ENCODE measurements around the gene GFI1. TPM values are rescaled to one million over a fixed set of nuclear protein-coding genes. Genes with fewer than 3 reads are reported as not detected.

GFI1 gene
- total RNA-seq, 1 experiment from 2014 or later, result 10.2 TPM

- H2AFZ ChIP-seq (ENCODE audit: low read length), result no peak overlapping the region
- peaks cover 16% of the 10 kb centered on the region for H3K79me2 ChIP-seq (ENCODE audit: low read length)
- no peaks in the 10 kb centered on the region; the same call in 1 of the 2 replicates for H3K36me3 ChIP-seq (ENCODE audit: insufficient read depth, low read length)
- no peak overlapping the region for H3K27ac ChIP-seq (ENCODE audit: low read length)
- H3K4me2 ChIP-seq (ENCODE audit: low read depth, low read length, poor library complexity, severe bottlenecking), result no peak overlapping the region
- H3K9ac ChIP-seq (ENCODE audit: low read length), result no peak overlapping the region
- no peak overlapping the region for H3K4me3 ChIP-seq (ENCODE audit: low read length)
- no peaks in the 10 kb centered on the region for H4K20me1 ChIP-seq (ENCODE audit: insufficient read depth, low read depth, low read length)
- no peak for DNase-seq
- H3K4me1 ChIP-seq (ENCODE audit: low read length), result peaks cover 12% of the 10 kb centered on the region
- H3K27me3 ChIP-seq (ENCODE audit: low read length), result no peaks in the 10 kb centered on the region
- H3K9me3 ChIP-seq (ENCODE audit: low read length), result no peaks in the 10 kb centered on the region
- no peaks in the 10 kb centered on the region for H3K9me2 ChIP-seq (replicated peaks; ENCODE audit: insufficient read depth, low read length)
Observed at GRCh38 chr1:92480200-92480812, 6.4 kb downstream of the GFI1 start.

GRCh38 chr1:92479587-92479986 lies 7.1 kb downstream of the GFI1 start:
- H2AFZ ChIP-seq (ENCODE audit: low read length), result no peak overlapping the region
- no peaks in the 10 kb centered on the region for H3K9me2 ChIP-seq (replicated peaks; ENCODE audit: insufficient read depth, low read length)
- H3K4me2 ChIP-seq (ENCODE audit: low read depth, low read length, poor library complexity, severe bottlenecking), result no peak overlapping the region
- H3K4me3 ChIP-seq (ENCODE audit: low read length), result no peak overlapping the region
- H4K20me1 ChIP-seq (ENCODE audit: insufficient read depth, low read depth, low read length), result no peaks in the 10 kb centered on the region
- no peaks in the 10 kb centered on the region for H3K9me3 ChIP-seq (ENCODE audit: low read length)
- H3K27me3 ChIP-seq (ENCODE audit: low read length), result no peaks in the 10 kb centered on the region
- peaks cover 16% of the 10 kb centered on the region for H3K79me2 ChIP-seq (ENCODE audit: low read length)
- DNase-seq, result no peak
- H3K9ac ChIP-seq (ENCODE audit: low read length), result no peak overlapping the region
- H3K4me1 ChIP-seq (ENCODE audit: low read length), result peaks cover 12% of the 10 kb centered on the region
- peaks cover 6% of the 10 kb centered on the region; the same call in 1 of the 2 replicates for H3K36me3 ChIP-seq (ENCODE audit: insufficient read depth, low read length)
- H3K27ac ChIP-seq (ENCODE audit: low read length), result no peak overlapping the region

GRCh38 chr1:92478393-92478792 lies 8.3 kb downstream of the GFI1 start:
- Histone ChIP-seq H3K27me3 (ENCODE audit: low read length) (no peaks in the 10 kb centered on the region), H3K4me3 (ENCODE audit: low read length) (no peak overlapping the region), H3K4me1 (ENCODE audit: low read length) (peaks cover 19% of the 10 kb centered on the region), H4K20me1 (ENCODE audit: insufficient read depth, low read depth, low read length) (no peaks in the 10 kb centered on the region), H3K27ac (ENCODE audit: low read length) (no peak overlapping the region), H3K9me2 (replicated peaks; ENCODE audit: insufficient read depth, low read length) (no peaks in the 10 kb centered on the region), H3K79me2 (ENCODE audit: low read length) (peaks cover 13% of the 10 kb centered on the region), H3K9me3 (ENCODE audit: low read length) (no peaks in the 10 kb centered on the region), H2AFZ (ENCODE audit: low read length) (no peak overlapping the region), H3K36me3 (ENCODE audit: insufficient read depth, low read length) (peaks cover 7% of the 10 kb centered on the region; the same call in 1 of the 2 replicates), H3K4me2 (ENCODE audit: low read depth, low read length, poor library complexity, severe bottlenecking) (no peak overlapping the region), H3K9ac (ENCODE audit: low read length) (no peak overlapping the region)
- no peak for DNase-seq

- no peaks in the 10 kb centered on the region for H4K20me1 ChIP-seq (ENCODE audit: insufficient read depth, low read depth, low read length)
- DNase-seq, result no peak
- H3K9ac ChIP-seq (ENCODE audit: low read length), result no peak overlapping the region
- no peaks in the 10 kb centered on the region for H3K9me3 ChIP-seq (ENCODE audit: low read length)
- H3K4me2 ChIP-seq (ENCODE audit: low read depth, low read length, poor library complexity, severe bottlenecking), result no peak overlapping the region
- H3K9me2 ChIP-seq (replicated peaks; ENCODE audit: insufficient read depth, low read length), result no peaks in the 10 kb centered on the region
- no peak overlapping the region for H2AFZ ChIP-seq (ENCODE audit: low read length)
- no peak overlapping the region for H3K4me3 ChIP-seq (ENCODE audit: low read length)
- no peaks in the 10 kb centered on the region for H3K27me3 ChIP-seq (ENCODE audit: low read length)
- no peak overlapping the region for H3K27ac ChIP-seq (ENCODE audit: low read length)
- peaks cover 7% of the 10 kb centered on the region; the same call in 1 of the 2 replicates for H3K36me3 ChIP-seq (ENCODE audit: insufficient read depth, low read length)
- H3K4me1 ChIP-seq (ENCODE audit: low read length), result peaks cover 8% of the 10 kb centered on the region
- no peaks in the 10 kb centered on the region for H3K79me2 ChIP-seq (ENCODE audit: low read length)
Observed at GRCh38 chr1:92476071-92476631, 10.6 kb downstream of the GFI1 start.

GRCh38 chr1:92475029-92475428 lies 11.7 kb downstream of the GFI1 start:
- Histone ChIP-seq H3K79me2 (ENCODE audit: low read length) (no peaks in the 10 kb centered on the region), H3K4me1 (ENCODE audit: low read length) (peaks cover 8% of the 10 kb centered on the region), H3K36me3 (ENCODE audit: insufficient read depth, low read length) (peaks cover 7% of the 10 kb centered on the region; the same call in 1 of the 2 replicates), H2AFZ (ENCODE audit: low read length) (no peak overlapping the region), H3K4me2 (ENCODE audit: low read depth, low read length, poor library complexity, severe bottlenecking) (no peak overlapping the region), H3K9me2 (replicated peaks; ENCODE audit: insufficient read depth, low read length) (no peaks in the 10 kb centered on the region), H3K9me3 (ENCODE audit: low read length) (no peaks in the 10 kb centered on the region), H4K20me1 (ENCODE audit: insufficient read depth, low read depth, low read length) (no peaks in the 10 kb centered on the region), H3K4me3 (ENCODE audit: low read length) (no peak overlapping the region), H3K9ac (ENCODE audit: low read length) (no peak overlapping the region), H3K27me3 (ENCODE audit: low read length) (no peaks in the 10 kb centered on the region), H3K27ac (ENCODE audit: low read length) (no peak overlapping the region)
- no peak for DNase-seq

- no peak overlapping the region for H3K9ac ChIP-seq (ENCODE audit: low read length)
- no peaks in the 10 kb centered on the region for H3K9me3 ChIP-seq (ENCODE audit: low read length)
- H3K27ac ChIP-seq (ENCODE audit: low read length), result no peak overlapping the region
- no peaks in the 10 kb centered on the region for H3K27me3 ChIP-seq (ENCODE audit: low read length)
- no peaks in the 10 kb centered on the region for H3K79me2 ChIP-seq (ENCODE audit: low read length)
- H3K9me2 ChIP-seq (replicated peaks; ENCODE audit: insufficient read depth, low read length), result no peaks in the 10 kb centered on the region
- no peak for DNase-seq
- H4K20me1 ChIP-seq (ENCODE audit: insufficient read depth, low read depth, low read length), result no peaks in the 10 kb centered on the region
- no peak overlapping the region for H3K4me2 ChIP-seq (ENCODE audit: low read depth, low read length, poor library complexity, severe bottlenecking)
- H3K4me3 ChIP-seq (ENCODE audit: low read length), result no peak overlapping the region
- H3K4me1 ChIP-seq (ENCODE audit: low read length), result peaks cover 8% of the 10 kb centered on the region
- H3K36me3 ChIP-seq (ENCODE audit: insufficient read depth, low read length), result peaks cover 7% of the 10 kb centered on the region; the same call in 1 of the 2 replicates
- H2AFZ ChIP-seq (ENCODE audit: low read length), result no peak overlapping the region
Observed at GRCh38 chr1:92473781-92474495, 12.8 kb downstream of the GFI1 start.

GRCh38 chr1:92470216-92470615 lies 16.5 kb downstream of the GFI1 start:
- H3K9me2 ChIP-seq (replicated peaks; ENCODE audit: insufficient read depth, low read length), result no peaks in the 10 kb centered on the region
- no peak overlapping the region for H3K27ac ChIP-seq (ENCODE audit: low read length)
- H3K4me3 ChIP-seq (ENCODE audit: low read length), result no peak overlapping the region
- no peak for DNase-seq
- H3K4me2 ChIP-seq (ENCODE audit: low read depth, low read length, poor library complexity, severe bottlenecking), result no peak overlapping the region
- H2AFZ ChIP-seq (ENCODE audit: low read length), result no peak overlapping the region
- no peak overlapping the region for H3K9ac ChIP-seq (ENCODE audit: low read length)
- H3K4me1 ChIP-seq (ENCODE audit: low read length), result peaks cover 8% of the 10 kb centered on the region
- no peaks in the 10 kb centered on the region for H3K9me3 ChIP-seq (ENCODE audit: low read length)
- H3K36me3 ChIP-seq (ENCODE audit: insufficient read depth, low read length), result peaks cover 7% of the 10 kb centered on the region; the same call in 1 of the 2 replicates
- H3K79me2 ChIP-seq (ENCODE audit: low read length), result no peaks in the 10 kb centered on the region
- no peaks in the 10 kb centered on the region for H3K27me3 ChIP-seq (ENCODE audit: low read length)
- H4K20me1 ChIP-seq (ENCODE audit: insufficient read depth, low read depth, low read length), result no peaks in the 10 kb centered on the region

- H3K9me3 ChIP-seq (ENCODE audit: low read length), result no peaks in the 10 kb centered on the region
- no peak overlapping the region for H2AFZ ChIP-seq (ENCODE audit: low read length)
- no peaks in the 10 kb centered on the region for H3K79me2 ChIP-seq (ENCODE audit: low read length)
- no peaks in the 10 kb centered on the region for H3K9me2 ChIP-seq (replicated peaks; ENCODE audit: insufficient read depth, low read length)
- H3K4me2 ChIP-seq (ENCODE audit: low read depth, low read length, poor library complexity, severe bottlenecking), result no peak overlapping the region
- no peaks in the 10 kb centered on the region for H4K20me1 ChIP-seq (ENCODE audit: insufficient read depth, low read depth, low read length)
- no peak overlapping the region for H3K27ac ChIP-seq (ENCODE audit: low read length)
- H3K36me3 ChIP-seq (ENCODE audit: insufficient read depth, low read length), result no peaks in the 10 kb centered on the region; the same call in 1 of the 2 replicates
- DNase-seq, result no peak
- H3K27me3 ChIP-seq (ENCODE audit: low read length), result no peaks in the 10 kb centered on the region
- H3K4me3 ChIP-seq (ENCODE audit: low read length), result no peak overlapping the region
- H3K9ac ChIP-seq (ENCODE audit: low read length), result no peak overlapping the region
- H3K4me1 ChIP-seq (ENCODE audit: low read length), result peaks cover 11% of the 10 kb centered on the region
Observed at GRCh38 chr1:92466683-92467352, 19.9 kb downstream of the GFI1 start.

All from Karpas-422 (cell line).